Fibroblast of villous mesenchyme (primary cell): ENCODE results near the gene GPATCH2. TPM values are rescaled to one million over a fixed set of nuclear protein-coding genes. Genes with fewer than 3 reads are reported as not detected.

Experiments used
- DNase-seq: peaks from one replicate; pipeline ENCODE4 v3.0.0-alpha.2; 2010; ENCODE audit warnings: low read depth
- H3K4me3 ChIP-seq: 2 replicates; pipeline ENCODE4 v1.5.1; 2011; ENCODE audit warnings: low read depth, mild to moderate bottlenecking, low read length
- total RNA-seq: library from RNA; depleted of rRNA; stranded (reverse); fragments of >200 nt; gene quantifications from 2 replicates; pipeline ENCODE4 v1.2.3, GENCODE V29; 2012
- TF ChIP-seq, protein P1 (sequence below): IDR thresholded peaks from 2 replicates; pipeline ENCODE4 v1.5.1; 2012; ENCODE audit warnings: low read depth, mild to moderate bottlenecking, low read length; ENCODE audit not compliant: insufficient read depth

Gene GPATCH2
- total RNA-seq, 1 donor: 28.1 TPM

DNA sequence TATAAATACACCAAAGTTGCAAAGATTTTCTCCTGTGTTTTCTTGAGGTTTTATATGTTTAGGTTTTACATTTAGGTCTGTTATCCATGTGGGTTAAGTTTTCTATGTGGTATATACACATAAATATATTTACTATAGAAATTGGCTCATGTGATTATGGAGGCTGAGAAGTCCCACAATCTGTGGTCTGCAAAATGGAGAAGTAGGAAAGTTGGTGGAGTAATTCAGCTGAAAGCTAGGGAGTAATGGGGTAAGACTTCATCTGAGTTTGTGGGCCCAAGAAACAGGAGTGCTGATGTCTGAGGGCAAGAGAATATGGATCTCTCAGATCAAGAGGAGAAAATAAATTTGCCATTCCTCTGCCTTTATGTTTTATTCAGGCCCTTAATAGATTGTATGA, 146.0 kb downstream of the GPATCH2 start:
- no peak overlapping the region for H3K4me3 ChIP-seq
- no peak for DNase-seq
- TF ChIP-seq, protein P1, sequence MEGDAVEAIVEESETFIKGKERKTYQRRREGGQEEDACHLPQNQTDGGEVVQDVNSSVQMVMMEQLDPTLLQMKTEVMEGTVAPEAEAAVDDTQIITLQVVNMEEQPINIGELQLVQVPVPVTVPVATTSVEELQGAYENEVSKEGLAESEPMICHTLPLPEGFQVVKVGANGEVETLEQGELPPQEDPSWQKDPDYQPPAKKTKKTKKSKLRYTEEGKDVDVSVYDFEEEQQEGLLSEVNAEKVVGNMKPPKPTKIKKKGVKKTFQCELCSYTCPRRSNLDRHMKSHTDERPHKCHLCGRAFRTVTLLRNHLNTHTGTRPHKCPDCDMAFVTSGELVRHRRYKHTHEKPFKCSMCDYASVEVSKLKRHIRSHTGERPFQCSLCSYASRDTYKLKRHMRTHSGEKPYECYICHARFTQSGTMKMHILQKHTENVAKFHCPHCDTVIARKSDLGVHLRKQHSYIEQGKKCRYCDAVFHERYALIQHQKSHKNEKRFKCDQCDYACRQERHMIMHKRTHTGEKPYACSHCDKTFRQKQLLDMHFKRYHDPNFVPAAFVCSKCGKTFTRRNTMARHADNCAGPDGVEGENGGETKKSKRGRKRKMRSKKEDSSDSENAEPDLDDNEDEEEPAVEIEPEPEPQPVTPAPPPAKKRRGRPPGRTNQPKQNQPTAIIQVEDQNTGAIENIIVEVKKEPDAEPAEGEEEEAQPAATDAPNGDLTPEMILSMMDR: no peak

- TF ChIP-seq, protein P1: no peak
- peak; percentile 48 for DNase-seq
These were observed 148.4 kb downstream of the GPATCH2 start for GRCh38 chr1:217482356-217483102.

GRCh38 chr1:217478450-217478849, 152.4 kb downstream of the GPATCH2 start:
- DNase-seq: no peak
- TF ChIP-seq, protein P1: no peak
- H3K4me3 ChIP-seq: no peak overlapping the region

More at GRCh38 chr1:217482356-217483102, 148.4 kb downstream of the GPATCH2 start:
- no peak overlapping the region for H3K4me3 ChIP-seq

- TF ChIP-seq, protein P1: no peak
- H3K4me3 ChIP-seq: no peak overlapping the region
- no peak for DNase-seq
These were observed 158.0 kb downstream of the GPATCH2 start for GRCh38 chr1:217472915-217473314.

DNA sequence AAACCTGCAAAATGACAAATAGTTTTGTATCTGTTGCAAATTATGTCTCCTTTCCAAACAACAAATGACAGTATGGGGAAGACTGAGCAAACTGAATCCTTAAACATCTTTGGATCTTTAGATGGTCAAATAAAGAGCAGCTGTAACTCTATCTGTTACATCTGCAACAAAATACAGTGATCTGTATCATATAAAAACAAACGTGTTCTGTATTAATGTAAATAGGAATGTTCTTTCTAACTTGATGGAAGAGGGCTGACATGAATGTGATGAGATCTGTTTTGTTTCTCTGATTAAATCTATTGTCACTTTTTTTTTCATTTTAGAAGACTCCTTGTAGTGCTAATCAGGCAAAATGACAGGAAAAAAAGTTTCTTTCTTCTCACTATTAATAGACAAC, 159.5 kb downstream of the GPATCH2 start:
- DNase-seq: no peak
- TF ChIP-seq, protein P1: no peak
- no peak overlapping the region for H3K4me3 ChIP-seq

DNA sequence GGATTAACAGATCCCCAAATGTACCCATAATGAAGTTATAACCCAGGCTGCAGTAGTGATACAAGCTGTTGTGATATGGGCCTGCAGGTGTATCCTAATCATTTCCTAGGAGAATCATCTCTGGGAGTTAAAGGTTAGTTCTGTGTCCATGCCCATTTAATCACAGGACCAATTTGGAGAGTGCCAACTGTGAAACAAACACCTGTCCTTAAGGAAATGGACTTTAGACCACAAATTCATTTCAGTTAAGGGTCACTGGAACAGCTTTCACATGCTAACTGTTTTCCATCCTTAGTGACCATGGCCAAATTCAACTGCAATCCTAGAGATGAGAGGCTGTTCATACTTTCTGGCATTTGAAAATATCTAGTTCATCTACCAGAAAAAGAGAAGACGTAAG, 160.9 kb downstream of the GPATCH2 start:
- no peak for DNase-seq
- H3K4me3 ChIP-seq: no peak overlapping the region
- TF ChIP-seq, protein P1: no peak

- H3K4me3 ChIP-seq: no peak overlapping the region
- no peak for DNase-seq
- TF ChIP-seq, protein P1: no peak
These were observed 165.8 kb downstream of the GPATCH2 start for GRCh38 chr1:217465102-217465501.
